Stimulated activated CD8-positive, alpha-beta memory T cell treated with anti-CD3 and anti-CD28 coated beads, Interleukin-2, amount 100 ng/mL, for 48 hours (primary cell): ENCODE data around the gene VASN.
"Not testable (repeated sequence)": the region's sequence is repeated elsewhere in the genome, so short reads cannot be mapped to it uniquely, and the experiment has no call there.

Experiments
- DNase-seq, 2 donors: peaks; one replicate each; pipeline ENCODE4 v3.0.0-alpha.2; 2020; ENCODE audit warnings: low read depth in 2 of 2

The VASN gene

GRCh38 chr16:4337540-4338088, 34.0 kb upstream of the VASN start:
- DNase-seq = no peak

- no peak for DNase-seq
Observed at GRCh38 chr16:4338125-4338582, 33.5 kb upstream of the VASN start.

- no peak for DNase-seq
Observed at GRCh38 chr16:4338712-4339299, 32.8 kb upstream of the VASN start.

GRCh38 chr16:4339455-4339854, 32.2 kb upstream of the VASN start:
- no peak for DNase-seq

GRCh38 chr16:4339909-4340308, 31.7 kb upstream of the VASN start:
- DNase-seq = no peak

- no peak for DNase-seq
Observed at GRCh38 chr16:4340443-4340842, 31.2 kb upstream of the VASN start.

- no peak for DNase-seq
Observed at GRCh38 chr16:4341250-4341649, 30.4 kb upstream of the VASN start.

- DNase-seq = no peak
Observed at GRCh38 chr16:4342866-4343744, 28.5 kb upstream of the VASN start.

- DNase-seq = not testable (repeated sequence)
Observed at GRCh38 chr16:4344300-4344982, 27.2 kb upstream of the VASN start.

- no peak for DNase-seq
Observed at GRCh38 chr16:4344983-4345835, 26.4 kb upstream of the VASN start.

- DNase-seq = no peak
Observed at GRCh38 chr16:4345836-4346781, 25.5 kb upstream of the VASN start.

- DNase-seq = no peak
Observed at GRCh38 chr16:4347010-4347409, 24.6 kb upstream of the VASN start.

- no peak for DNase-seq
Observed at GRCh38 chr16:4347765-4348509, 23.7 kb upstream of the VASN start.

GRCh38 chr16:4349332-4349731, 22.3 kb upstream of the VASN start:
- DNase-seq = no peak

- no peak for DNase-seq
Observed at GRCh38 chr16:4350365-4350786, 21.3 kb upstream of the VASN start.

GRCh38 chr16:4350787-4351659, 20.6 kb upstream of the VASN start, which contains the start of gene PAM16:
Gene PAM16 (minus strand): TSS chr16:4351321. CDS start chr16:4351234, 87 bp downstream.
- DNase-seq = peak; percentile 99 to 100

GRCh38 chr16:4351880-4352279, 19.8 kb upstream of the VASN start:
- no peak for DNase-seq

- no peak for DNase-seq
Observed at GRCh38 chr16:4352843-4353242, 18.8 kb upstream of the VASN start.
